ENCODE results near the gene ARMC5. TPM values are rescaled to one million over a fixed set of nuclear protein-coding genes. Genes with fewer than 3 reads are reported as not detected.

Gene ARMC5
- total RNA-seq, 1 experiment from 2014 or later, result 10.1 TPM

GRCh38 chr16:31488468-31489297 is 29.4 kb downstream of the ARMC5 start:
- Mint-ChIP-seq H3K27me3 (ENCODE audit: insufficient read depth, unreplicated experiment) (no peaks in the 10 kb centered on the region), H3K4me1 (ENCODE audit: insufficient read depth, unreplicated experiment) (no peaks in the 10 kb centered on the region), H3K9me3 (ENCODE audit: unreplicated experiment) (no peaks in the 10 kb centered on the region), H3K36me3 (ENCODE audit: insufficient read depth, unreplicated experiment) (peaks cover 14% of the 10 kb centered on the region), H3K4me3 (ENCODE audit: unreplicated experiment) (peak overlapping the region; percentile 71), H3K27ac (ENCODE audit: low read depth, unreplicated experiment) (no peak overlapping the region)
- TF ChIP-seq, protein P1, sequence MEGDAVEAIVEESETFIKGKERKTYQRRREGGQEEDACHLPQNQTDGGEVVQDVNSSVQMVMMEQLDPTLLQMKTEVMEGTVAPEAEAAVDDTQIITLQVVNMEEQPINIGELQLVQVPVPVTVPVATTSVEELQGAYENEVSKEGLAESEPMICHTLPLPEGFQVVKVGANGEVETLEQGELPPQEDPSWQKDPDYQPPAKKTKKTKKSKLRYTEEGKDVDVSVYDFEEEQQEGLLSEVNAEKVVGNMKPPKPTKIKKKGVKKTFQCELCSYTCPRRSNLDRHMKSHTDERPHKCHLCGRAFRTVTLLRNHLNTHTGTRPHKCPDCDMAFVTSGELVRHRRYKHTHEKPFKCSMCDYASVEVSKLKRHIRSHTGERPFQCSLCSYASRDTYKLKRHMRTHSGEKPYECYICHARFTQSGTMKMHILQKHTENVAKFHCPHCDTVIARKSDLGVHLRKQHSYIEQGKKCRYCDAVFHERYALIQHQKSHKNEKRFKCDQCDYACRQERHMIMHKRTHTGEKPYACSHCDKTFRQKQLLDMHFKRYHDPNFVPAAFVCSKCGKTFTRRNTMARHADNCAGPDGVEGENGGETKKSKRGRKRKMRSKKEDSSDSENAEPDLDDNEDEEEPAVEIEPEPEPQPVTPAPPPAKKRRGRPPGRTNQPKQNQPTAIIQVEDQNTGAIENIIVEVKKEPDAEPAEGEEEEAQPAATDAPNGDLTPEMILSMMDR (IDR thresholded peaks at IDR 0.05; ENCODE audit: unreplicated experiment), result no peak
- ChIA-PET POLR2A (interaction anchor here (0.6 to 0.8 kb wide), 4 partner anchors 18 to 374 kb away, joined by 3 to 4 read pairs (median 4); no protein-coding TSS in a partner anchor), CTCF (interaction anchor here (1.1 to 4.1 kb wide), 2 partner anchors 29 to 46 kb away, joined by 5 to 19 read pairs; partner anchors contain the start of genes ARMC5 and ZNF843)
- intact Hi-C loops (cut with micrococcal nuclease), result no loop called here
- BruUV-seq (replicated peaks), result no TSS peak
- DNase-seq (ENCODE audit: unreplicated experiment), result no peak

DNA sequence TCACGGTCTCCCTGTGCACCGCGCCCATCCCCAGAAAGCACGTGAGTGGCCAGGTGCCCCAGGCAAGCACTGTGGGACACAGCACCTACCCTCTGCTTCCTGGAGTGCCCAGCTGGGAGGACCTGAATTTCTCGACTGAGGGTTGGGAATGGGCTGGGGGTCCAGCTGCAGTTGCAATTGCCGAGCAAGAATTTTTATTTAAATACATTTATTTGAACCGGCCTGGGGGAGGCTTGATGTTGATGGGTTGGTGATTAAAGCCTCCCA is 29.9 kb downstream of the ARMC5 start:
- Mint-ChIP-seq H3K36me3 (ENCODE audit: insufficient read depth, unreplicated experiment) (peaks cover 14% of the 10 kb centered on the region), H3K27ac (ENCODE audit: low read depth, unreplicated experiment) (no peak overlapping the region), H3K4me3 (ENCODE audit: unreplicated experiment) (no peak overlapping the region), H3K9me3 (ENCODE audit: unreplicated experiment) (no peaks in the 10 kb centered on the region), H3K27me3 (ENCODE audit: insufficient read depth, unreplicated experiment) (no peaks in the 10 kb centered on the region), H3K4me1 (ENCODE audit: insufficient read depth, unreplicated experiment) (no peaks in the 10 kb centered on the region)
- BruUV-seq (replicated peaks), result no TSS peak
- ChIA-PET CTCF (interaction anchor here (1.0 to 4.1 kb wide), 2 partner anchors 29 to 379 kb away, joined by 4 to 19 read pairs; partner anchors contain the start of gene ARMC5), POLR2A (interaction anchor here (0.6 to 1.3 kb wide), 3 partner anchors 14 to 374 kb away, joined by 3 to 4 read pairs (median 3); partner anchors contain the start of gene ARMC5)
- intact Hi-C loops (cut with micrococcal nuclease), result no loop called here
- no peak for DNase-seq (ENCODE audit: unreplicated experiment)
- TF ChIP-seq, protein P1 (IDR thresholded peaks at IDR 0.05; ENCODE audit: unreplicated experiment), result no peak

DNA sequence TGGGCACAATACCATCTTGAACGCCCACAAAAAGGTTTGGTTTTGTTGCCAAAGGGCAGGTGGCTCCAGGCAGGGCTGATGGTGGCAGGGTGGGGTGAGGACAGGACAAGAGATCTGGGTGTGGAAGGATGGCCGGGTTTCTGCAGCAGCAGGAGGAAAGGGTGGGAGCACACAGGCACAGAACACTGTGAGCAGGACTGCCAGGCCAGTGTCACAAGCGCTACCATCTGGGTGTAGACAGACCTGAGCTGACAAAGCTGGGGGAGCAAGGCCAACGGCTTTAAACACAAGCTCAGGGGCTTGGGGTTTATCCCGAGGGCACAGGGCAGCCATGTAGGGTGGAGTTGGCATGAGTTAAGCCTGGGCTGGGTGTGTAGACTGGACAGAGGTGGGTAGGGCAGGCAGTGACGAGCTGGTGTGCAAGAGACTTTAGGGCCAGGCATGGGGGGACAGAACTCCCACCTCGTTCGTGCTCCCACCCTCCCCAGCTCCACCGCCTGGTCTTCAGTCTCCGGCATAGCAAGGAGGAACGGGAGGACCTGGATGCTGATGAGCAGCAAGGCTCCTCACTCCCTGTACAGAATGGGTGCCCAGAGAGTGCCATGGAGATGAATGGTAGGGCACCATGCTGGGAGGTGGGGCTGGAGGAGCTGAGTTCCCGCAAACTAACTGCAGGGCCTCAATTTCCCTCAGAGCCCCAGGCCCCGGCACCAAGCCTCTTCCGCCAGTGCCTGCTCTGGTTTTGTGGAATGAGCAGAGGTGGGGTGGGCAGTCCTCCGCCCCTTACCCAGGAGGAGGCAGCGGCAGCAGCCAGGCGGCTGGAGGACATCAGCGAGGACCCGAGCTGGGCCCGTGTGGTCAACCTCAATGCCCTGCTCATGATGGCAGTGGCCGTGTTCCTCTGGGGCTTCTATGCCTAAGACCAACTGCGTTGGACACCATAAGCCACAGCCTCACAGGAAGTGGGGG is 30.6 kb downstream of the ARMC5 start:
- ChIA-PET POLR2A (interaction anchor here (0.6 to 1.3 kb wide), 5 partner anchors 13 to 383 kb away, joined by 3 to 4 read pairs (median 3); partner anchors contain the start of genes ARMC5 and RUSF1), CTCF (interaction anchor here (0.6 to 4.1 kb wide), 6 partner anchors 10 to 379 kb away, joined by 3 to 19 read pairs (median 4); partner anchors contain the start of gene ARMC5)
- Mint-ChIP-seq H3K4me3 (ENCODE audit: unreplicated experiment) (no peak overlapping the region), H3K4me1 (ENCODE audit: insufficient read depth, unreplicated experiment) (no peaks in the 10 kb centered on the region), H3K27ac (ENCODE audit: low read depth, unreplicated experiment) (no peak overlapping the region), H3K27me3 (ENCODE audit: insufficient read depth, unreplicated experiment) (no peaks in the 10 kb centered on the region), H3K9me3 (ENCODE audit: unreplicated experiment) (no peaks in the 10 kb centered on the region), H3K36me3 (ENCODE audit: insufficient read depth, unreplicated experiment) (peaks cover 15% of the 10 kb centered on the region)
- BruUV-seq (replicated peaks), result TSS peak; percentile 28
- TF ChIP-seq, protein P1 (IDR thresholded peaks at IDR 0.05; ENCODE audit: unreplicated experiment), result no peak
- no peak for DNase-seq (ENCODE audit: unreplicated experiment)
- intact Hi-C loops (cut with micrococcal nuclease), result no loop called here
